ENCODE data around the gene FUT7. TPM values are rescaled to one million over a fixed set of nuclear protein-coding genes. Genes with fewer than 3 reads are reported as not detected.
A peak's percentile ranks its signal among the peaks of the same experiment; 100 is the strongest.

Gene FUT7
- total RNA-seq, 1 donor from 2014 or later = not detected

- Histone ChIP-seq H3K4me3 (peak within 1 kb of the TSS; percentile 74), H3K27ac (replicated peaks) (peak within 1 kb of the TSS; percentile 70), H3K4me1 (peaks cover 63% of the 10 kb centered on the region), H3K9me3 (replicated peaks) (no peaks in the 10 kb centered on the region), H3K36me3 (peaks cover 11% of the 10 kb centered on the region), H3K27me3 (ENCODE audit: low read depth) (peaks cover 55% of the 10 kb centered on the region)
- TF ChIP-seq, protein P1, sequence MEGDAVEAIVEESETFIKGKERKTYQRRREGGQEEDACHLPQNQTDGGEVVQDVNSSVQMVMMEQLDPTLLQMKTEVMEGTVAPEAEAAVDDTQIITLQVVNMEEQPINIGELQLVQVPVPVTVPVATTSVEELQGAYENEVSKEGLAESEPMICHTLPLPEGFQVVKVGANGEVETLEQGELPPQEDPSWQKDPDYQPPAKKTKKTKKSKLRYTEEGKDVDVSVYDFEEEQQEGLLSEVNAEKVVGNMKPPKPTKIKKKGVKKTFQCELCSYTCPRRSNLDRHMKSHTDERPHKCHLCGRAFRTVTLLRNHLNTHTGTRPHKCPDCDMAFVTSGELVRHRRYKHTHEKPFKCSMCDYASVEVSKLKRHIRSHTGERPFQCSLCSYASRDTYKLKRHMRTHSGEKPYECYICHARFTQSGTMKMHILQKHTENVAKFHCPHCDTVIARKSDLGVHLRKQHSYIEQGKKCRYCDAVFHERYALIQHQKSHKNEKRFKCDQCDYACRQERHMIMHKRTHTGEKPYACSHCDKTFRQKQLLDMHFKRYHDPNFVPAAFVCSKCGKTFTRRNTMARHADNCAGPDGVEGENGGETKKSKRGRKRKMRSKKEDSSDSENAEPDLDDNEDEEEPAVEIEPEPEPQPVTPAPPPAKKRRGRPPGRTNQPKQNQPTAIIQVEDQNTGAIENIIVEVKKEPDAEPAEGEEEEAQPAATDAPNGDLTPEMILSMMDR (IDR thresholded peaks at IDR 0.05; ENCODE audit: borderline replicate concordance) = no peak
- no peak for DNase-seq
- intact Hi-C loops (cut with micrococcal nuclease) = no loop called here
Measured at GRCh38 chr9:136996361-136997292, 35.3 kb downstream of the FUT7 start, which contains the start of gene CLIC3. Gene CLIC3 (minus strand): TSS chr9:136996568. CDS start chr9:136996543, 25 bp downstream.

DNA sequence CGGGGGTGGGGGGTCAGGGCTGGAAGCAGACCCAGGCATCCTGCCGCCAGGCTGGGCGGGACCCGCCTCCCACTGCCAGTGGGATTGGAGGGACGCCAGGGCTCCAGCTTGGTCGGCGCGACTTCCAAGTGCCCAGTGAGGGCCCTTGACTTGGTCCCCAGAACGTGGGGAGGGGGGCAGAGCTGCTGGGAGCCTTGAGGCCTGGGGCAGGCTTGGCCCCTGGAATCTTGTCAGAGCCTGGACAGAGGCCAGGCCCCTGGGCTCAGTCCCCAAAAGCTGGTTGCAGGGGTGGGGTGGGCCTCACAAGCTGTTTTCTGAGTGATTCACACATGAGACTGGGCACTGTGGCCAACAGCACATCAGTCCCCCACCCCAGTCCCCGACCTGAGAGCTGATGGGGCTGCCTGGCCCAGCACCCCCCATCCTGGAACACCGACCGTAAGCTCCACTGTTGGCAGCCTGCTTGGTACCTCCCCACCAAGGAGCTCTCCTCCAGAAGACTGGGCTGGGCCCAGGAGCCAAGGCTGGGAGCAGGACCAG lies 36.0 kb downstream of the FUT7 start:
- peak overlapping the region; percentile 70 for H3K27ac ChIP-seq (replicated peaks)
- H3K4me1 ChIP-seq = peaks cover 69% of the 10 kb centered on the region
- no peak for DNase-seq
- H3K36me3 ChIP-seq = peaks cover 11% of the 10 kb centered on the region
- peaks cover 55% of the 10 kb centered on the region for H3K27me3 ChIP-seq (ENCODE audit: low read depth)
- H3K4me3 ChIP-seq = peak overlapping the region; percentile 74
- H3K9me3 ChIP-seq (replicated peaks) = no peaks in the 10 kb centered on the region
- intact Hi-C loops (cut with micrococcal nuclease) = no loop called here
- TF ChIP-seq, protein P1 (IDR thresholded peaks at IDR 0.05; ENCODE audit: borderline replicate concordance) = no peak

- Histone ChIP-seq H3K9me3 (replicated peaks) (peaks cover 4% of the 10 kb centered on the region), H3K27me3 (ENCODE audit: low read depth) (peaks cover 55% of the 10 kb centered on the region), H3K27ac (replicated peaks) (peak overlapping the region; percentile 70), H3K4me3 (peak overlapping the region; percentile 74), H3K36me3 (peaks cover 11% of the 10 kb centered on the region), H3K4me1 (peaks cover 69% of the 10 kb centered on the region)
- DNase-seq = no peak
- intact Hi-C loops (cut with micrococcal nuclease) = no loop called here
- TF ChIP-seq, protein P1 (IDR thresholded peaks at IDR 0.05; ENCODE audit: borderline replicate concordance) = no peak
Measured at GRCh38 chr9:136995362-136995761, 36.5 kb downstream of the FUT7 start.

DNA sequence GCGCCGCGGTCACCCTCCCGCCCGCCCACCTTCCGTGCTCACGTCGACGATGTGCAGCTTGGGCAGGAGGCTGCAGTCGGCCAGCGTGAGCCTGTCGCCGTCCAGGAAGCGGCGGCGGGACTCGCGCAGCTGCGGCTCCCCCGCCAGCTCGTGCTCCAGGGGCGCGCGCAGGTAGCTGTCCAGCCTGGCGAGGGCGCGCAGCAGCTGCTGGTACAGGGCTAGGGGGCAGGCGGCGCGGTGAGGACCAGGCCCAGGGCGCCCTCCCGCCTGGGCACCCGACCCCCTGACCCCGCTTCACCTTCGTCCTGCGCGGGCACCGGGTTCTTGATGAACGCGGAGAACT lies 37.0 kb downstream of the FUT7 start:
- no peak for DNase-seq
- Histone ChIP-seq H3K27ac (replicated peaks) (peak overlapping the region; percentile 70), H3K36me3 (peaks cover 11% of the 10 kb centered on the region), H3K9me3 (replicated peaks) (peaks cover 4% of the 10 kb centered on the region), H3K4me3 (peak overlapping the region; percentile 74), H3K4me1 (peaks cover 69% of the 10 kb centered on the region), H3K27me3 (ENCODE audit: low read depth) (peaks cover 55% of the 10 kb centered on the region)
- TF ChIP-seq, protein P1 (IDR thresholded peaks at IDR 0.05; ENCODE audit: borderline replicate concordance) = no peak
- intact Hi-C loops (cut with micrococcal nuclease) = no loop called here

DNA sequence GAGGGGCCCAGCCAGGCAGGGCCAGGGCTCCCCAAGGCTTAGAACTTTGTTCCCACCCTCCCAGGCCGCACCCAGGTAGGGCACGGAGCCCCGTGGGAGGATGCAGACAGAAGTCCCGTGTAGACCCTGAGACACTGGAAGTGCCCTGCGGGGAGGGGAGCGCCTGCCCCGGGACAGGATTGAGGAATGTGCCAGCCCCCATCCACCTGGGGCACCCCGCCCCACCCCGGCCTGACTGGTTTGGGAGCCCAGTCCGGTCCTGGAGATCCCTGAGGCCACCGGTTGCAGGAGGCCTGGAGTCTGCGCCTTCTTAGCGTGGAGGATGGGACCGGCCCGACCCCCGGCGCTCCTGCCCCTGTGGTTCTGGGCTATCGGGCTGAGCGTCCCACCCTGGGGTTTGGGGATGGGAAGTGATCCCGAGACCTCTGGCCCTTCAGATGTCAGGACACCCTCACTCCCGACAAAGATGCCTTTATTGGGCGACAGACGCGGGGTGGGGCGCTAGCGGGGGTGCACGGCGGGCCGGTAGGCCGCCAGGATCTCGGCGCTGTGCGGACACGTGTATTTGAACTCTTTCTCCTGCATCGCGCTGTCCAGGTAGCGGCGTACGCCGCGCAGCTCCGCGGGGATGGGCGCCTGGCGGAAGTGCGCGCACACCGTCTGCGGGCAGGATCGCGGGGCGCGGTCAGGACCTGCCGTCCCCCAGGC lies 37.6 kb downstream of the FUT7 start:
- Histone ChIP-seq H3K36me3 (peaks cover 11% of the 10 kb centered on the region), H3K9me3 (replicated peaks) (peaks cover 4% of the 10 kb centered on the region), H3K4me1 (peaks cover 69% of the 10 kb centered on the region), H3K27me3 (ENCODE audit: low read depth) (peaks cover 55% of the 10 kb centered on the region), H3K4me3 (peak overlapping the region; percentile 74), H3K27ac (replicated peaks) (peak overlapping the region; percentile 8)
- TF ChIP-seq, protein P1 (IDR thresholded peaks at IDR 0.05; ENCODE audit: borderline replicate concordance) = no peak
- no peak for DNase-seq
- intact Hi-C loops (cut with micrococcal nuclease) = no loop called here
